ENCODE measurements around the gene MEX3A.

GRCh38 chr1:156128654-156129597 is 46.7 kb upstream of the MEX3A start:
- TF ChIP-seq EZH2 (IDR thresholded peaks at IDR 0.05; ENCODE audit: low read depth, unreplicated experiment), result no peak
- no peak for TF ChIP-seq EZH2phosphoT487 (IDR thresholded peaks at IDR 0.05; ENCODE audit: unreplicated experiment)
- TF ChIP-seq CTCF (conservative IDR thresholded peaks at IDR 0.05; ENCODE audit: low read depth in 2 of 2), result no peak
- TF ChIP-seq POLR2AphosphoS5 (IDR thresholded peaks at IDR 0.05; ENCODE audit: low read depth), result no peak
- TF ChIP-seq CREB1 (CRISPR knock-in tag; IDR thresholded peaks at IDR 0.05; ENCODE audit: low read depth), result no peak
- no peak for TF ChIP-seq NANOG (IDR thresholded peaks at IDR 0.05; ENCODE audit: borderline replicate concordance)
- TF ChIP-seq ETS1 (IDR thresholded peaks at IDR 0.05), result no peak
- no peak for TF ChIP-seq STAT1 (IDR thresholded peaks at IDR 0.05; ENCODE audit: unreplicated experiment)
